ENCODE results near the gene LRRC28.

LRRC28 gene

DNA sequence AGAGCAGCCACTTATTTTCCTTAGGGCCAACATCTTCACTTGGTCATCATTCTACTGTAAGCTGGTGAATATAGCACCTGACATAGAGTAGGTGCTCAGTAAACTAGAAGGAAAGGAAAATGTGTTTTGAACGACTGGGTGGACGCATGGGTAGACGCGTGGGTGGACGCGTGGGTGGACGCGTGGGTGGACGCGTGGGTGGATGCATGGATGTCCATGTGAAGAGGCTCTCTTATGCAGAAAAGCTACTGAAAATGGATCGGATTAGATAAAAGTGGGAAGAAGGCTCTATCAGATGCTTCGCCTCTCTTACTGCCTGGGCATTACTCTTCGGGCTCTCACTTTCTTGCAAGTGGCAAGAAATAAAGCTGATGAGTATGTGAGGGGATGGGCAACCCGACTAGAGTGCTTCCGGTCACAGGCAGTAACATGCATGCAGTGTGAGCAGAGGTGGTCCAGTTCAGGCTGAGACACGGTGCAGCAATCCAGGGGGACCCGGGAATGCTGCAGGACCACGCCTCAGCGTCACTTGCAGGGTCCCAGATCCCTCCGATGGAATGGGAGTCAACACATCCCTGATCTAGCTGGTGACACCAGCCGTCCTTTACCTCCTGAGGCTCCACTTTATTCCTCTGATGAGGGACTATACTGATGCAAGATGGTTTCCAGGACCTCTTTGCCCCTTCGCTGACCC is 176.5 kb downstream of the LRRC28 start:
- H3K27ac Mint-ChIP-seq: no peak overlapping the region
- H3K36me3 Mint-ChIP-seq (ENCODE audit: low read depth): no peaks in the 10 kb centered on the region
- no peaks in the 10 kb centered on the region for H3K27me3 Mint-ChIP-seq
- no peaks in the 10 kb centered on the region for H3K9me3 Mint-ChIP-seq
- H3K4me1 Mint-ChIP-seq (ENCODE audit: low read depth): peaks cover 52% of the 10 kb centered on the region
- no peak overlapping the region for H3K4me3 Mint-ChIP-seq
- peak; percentile 30 for DNase-seq

DNA sequence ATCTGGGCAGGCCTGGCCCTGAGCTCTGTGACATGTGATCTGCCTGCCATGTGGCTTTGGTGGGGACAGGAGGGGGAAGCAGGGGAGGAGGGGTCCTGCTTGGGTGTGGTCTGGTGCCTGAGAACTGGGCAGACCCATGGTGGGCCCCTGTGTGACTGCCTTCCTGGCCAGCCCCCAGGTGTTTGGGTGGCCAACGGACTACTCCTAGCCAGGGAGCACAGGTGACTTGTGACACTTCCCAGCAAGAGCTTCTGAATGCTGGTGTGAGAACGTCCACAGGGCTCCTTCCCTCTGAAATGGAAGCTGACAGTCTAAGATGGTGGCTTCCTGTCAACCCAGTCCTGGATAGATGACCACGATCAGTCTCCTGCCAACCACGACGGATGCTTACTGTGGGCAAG is 178.4 kb downstream of the LRRC28 start:
- H3K4me3 Mint-ChIP-seq: no peak overlapping the region
- H3K4me1 Mint-ChIP-seq (ENCODE audit: low read depth): peaks cover 51% of the 10 kb centered on the region
- H3K36me3 Mint-ChIP-seq (ENCODE audit: low read depth): no peaks in the 10 kb centered on the region

DNA sequence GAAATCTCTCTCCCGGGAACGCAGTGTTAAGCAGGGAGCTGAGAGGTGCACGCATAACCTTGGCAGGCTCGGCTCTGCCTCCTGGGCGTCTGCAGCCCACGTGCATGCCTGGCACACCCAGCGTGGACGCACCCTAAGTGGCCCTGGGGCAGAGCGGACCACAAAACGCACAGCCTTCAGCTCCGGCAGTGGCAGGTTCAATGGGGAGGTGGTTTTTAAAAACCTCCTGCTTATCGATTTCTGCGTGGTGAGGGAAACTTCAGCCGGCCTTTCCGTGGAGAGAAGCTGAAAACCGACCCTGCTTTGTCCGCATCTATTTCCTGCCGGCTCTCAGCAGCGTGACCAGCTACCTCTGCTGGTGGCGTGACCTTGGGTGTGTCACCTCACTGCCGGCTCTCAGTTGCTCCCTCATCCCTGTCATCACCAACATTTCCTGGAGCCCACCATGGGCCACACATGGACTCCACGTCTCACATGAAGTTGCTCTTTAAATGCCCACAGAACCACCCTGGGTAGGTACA is 179.7 kb downstream of the LRRC28 start:
- Mint-ChIP-seq H3K4me1 (ENCODE audit: low read depth) (peaks cover 48% of the 10 kb centered on the region), H3K36me3 (ENCODE audit: low read depth) (no peaks in the 10 kb centered on the region), H3K9me3 (no peaks in the 10 kb centered on the region), H3K27me3 (no peaks in the 10 kb centered on the region), H3K27ac (no peak overlapping the region), H3K4me3 (no peak overlapping the region)
- DNase-seq: no peak

More for the DNA sequence above, 178.4 kb downstream of the LRRC28 start:
- Mint-ChIP-seq H3K27me3 (no peaks in the 10 kb centered on the region), H3K27ac (no peak overlapping the region), H3K9me3 (no peaks in the 10 kb centered on the region)
- DNase-seq: no peak

DNA sequence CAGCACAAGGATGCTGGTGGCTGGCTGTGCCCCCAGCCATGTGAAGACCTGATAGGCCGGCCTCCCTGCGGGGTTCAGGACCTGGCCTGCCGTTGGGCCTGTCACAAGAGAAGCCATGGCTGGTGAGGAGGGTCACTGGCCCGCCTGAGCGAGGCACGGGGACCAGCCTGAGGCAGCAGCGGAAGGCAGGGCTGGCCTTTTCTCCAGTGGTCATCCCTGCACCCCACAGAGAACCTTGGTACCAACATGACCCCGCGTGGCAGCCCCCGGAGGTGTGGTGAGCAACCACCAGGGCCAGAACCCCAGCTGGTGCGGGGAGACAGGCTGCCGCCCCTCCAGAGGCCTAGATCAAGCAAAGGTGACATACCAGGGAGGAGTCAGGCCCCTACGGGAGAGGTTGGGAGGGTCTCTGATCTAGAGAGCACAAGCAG is 180.4 kb downstream of the LRRC28 start:
- H3K9me3 Mint-ChIP-seq: no peaks in the 10 kb centered on the region
- H3K4me3 Mint-ChIP-seq: no peak overlapping the region
- H3K4me1 Mint-ChIP-seq (ENCODE audit: low read depth): peaks cover 46% of the 10 kb centered on the region
- H3K36me3 Mint-ChIP-seq (ENCODE audit: low read depth): no peaks in the 10 kb centered on the region
- H3K27me3 Mint-ChIP-seq: no peaks in the 10 kb centered on the region
- H3K27ac Mint-ChIP-seq: no peak overlapping the region
- DNase-seq: peak; percentile 27

DNA sequence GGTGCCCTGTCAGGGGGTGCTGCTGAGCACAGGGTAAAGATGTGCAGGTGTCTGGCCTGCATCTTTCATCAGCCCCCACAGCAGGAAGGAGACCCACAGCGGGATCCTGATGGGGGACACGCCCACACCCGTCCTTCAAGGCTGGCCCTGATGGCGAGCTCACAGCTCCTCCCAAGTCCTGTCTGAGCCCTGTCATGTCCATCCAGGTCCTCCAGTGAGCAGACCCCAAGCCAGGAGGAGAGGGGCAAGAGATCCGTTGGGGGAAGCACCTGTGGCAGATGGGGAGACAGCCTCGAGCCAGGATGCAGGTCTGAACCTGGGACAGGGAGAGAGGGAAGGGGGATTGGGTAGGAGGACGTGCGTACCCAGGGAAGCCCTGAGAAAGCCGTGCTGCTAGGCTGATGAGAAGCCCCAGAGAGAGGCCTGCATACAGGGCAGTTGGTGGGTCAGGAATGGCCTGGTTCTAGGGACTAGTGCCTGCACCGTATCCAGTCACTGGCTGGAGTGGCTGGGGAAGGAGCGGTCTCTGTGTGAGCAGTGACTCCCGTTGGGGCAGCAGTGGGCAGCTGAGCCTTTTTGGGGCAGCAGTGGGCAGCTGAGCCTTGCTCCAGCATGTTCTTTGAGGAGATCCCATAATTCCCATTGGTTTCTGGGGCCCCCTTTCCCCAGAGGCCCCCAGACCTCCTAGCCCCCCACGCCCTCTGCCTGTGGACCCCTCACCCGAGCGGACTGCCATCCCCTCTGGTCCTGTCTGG is 181.2 kb downstream of the LRRC28 start:
- no peaks in the 10 kb centered on the region for H3K36me3 Mint-ChIP-seq (ENCODE audit: low read depth)
- H3K27me3 Mint-ChIP-seq: no peaks in the 10 kb centered on the region
- H3K27ac Mint-ChIP-seq: peak overlapping the region; percentile 69
- no peaks in the 10 kb centered on the region for H3K9me3 Mint-ChIP-seq
- no peak overlapping the region for H3K4me3 Mint-ChIP-seq
- H3K4me1 Mint-ChIP-seq (ENCODE audit: low read depth): peaks cover 51% of the 10 kb centered on the region
- peak; percentile 38 for DNase-seq

DNA sequence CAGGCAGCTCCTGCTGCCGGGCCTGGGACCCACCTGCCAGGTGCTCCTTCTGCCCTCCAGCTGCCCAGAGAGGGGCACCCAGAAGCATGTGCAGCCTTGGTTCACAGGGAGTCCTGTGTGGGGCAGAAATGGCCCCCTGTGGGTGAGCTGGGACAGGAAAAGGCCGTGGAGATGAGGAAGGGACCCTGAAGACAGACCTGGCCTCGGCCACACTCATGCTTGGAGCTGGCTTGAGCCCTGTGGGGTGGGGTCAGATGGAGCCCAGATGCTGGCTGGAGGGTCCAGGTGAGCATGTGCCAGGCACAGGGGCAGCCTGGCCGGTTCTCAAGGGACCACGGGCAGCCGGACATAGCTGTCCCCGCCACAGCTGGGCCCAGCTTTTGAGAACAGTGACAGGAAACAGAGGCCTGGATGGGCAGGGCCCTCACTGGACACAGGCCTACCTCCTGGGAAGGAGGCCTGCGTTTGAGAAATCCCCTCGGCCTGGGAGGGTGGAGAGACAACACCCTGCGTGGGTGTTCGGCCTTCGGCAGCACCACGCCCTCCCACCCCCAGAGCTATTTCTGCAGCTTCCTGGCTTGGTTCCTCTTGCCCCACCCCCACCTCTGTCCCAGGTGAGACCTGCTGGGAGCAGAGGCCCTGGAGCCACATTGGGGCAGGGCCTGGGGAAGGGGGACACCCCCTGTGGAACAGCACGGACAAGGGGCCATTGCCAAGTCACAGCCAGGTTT is 181.9 kb downstream of the LRRC28 start:
- Mint-ChIP-seq H3K27me3 (no peaks in the 10 kb centered on the region), H3K4me3 (no peak overlapping the region), H3K9me3 (no peaks in the 10 kb centered on the region), H3K36me3 (ENCODE audit: low read depth) (no peaks in the 10 kb centered on the region), H3K27ac (peak overlapping the region; percentile 61), H3K4me1 (ENCODE audit: low read depth) (peaks cover 57% of the 10 kb centered on the region)
- DNase-seq: peak; percentile 36

DNA sequence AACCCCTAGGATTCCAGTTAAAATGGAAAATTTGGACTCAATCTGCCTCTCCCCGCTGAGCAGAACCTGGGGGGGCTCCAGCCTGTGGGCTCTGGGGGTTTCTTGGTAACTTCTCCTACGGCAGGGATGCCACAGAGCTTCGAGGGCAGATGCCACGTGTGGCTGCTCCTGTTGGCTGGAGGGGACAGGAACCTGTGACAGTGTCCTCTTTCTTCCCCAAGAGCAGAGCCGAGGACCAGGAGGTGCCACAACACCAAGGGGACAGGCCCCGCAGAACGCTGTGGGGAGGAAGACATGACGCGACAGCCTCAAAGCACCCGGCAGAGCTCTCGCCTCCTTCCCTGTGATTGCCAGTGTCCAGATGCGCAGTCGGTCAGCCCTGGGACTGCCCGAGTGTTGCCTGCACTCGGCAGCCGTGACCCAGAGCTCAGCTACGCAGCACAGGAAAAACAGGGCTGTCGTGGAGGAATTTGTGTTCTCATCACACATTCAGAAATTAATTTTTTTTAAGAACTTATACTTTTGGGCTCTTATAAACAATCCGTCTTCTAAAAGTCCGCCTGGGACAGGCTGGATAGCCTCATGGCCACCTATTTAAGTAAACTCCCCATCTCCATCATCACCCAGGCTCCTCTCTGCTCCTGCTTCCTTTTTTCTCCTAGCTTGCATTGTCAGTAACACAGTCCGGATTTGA is 182.6 kb downstream of the LRRC28 start:
- H3K9me3 Mint-ChIP-seq: no peaks in the 10 kb centered on the region
- peak overlapping the region; percentile 61 for H3K27ac Mint-ChIP-seq
- peaks cover 61% of the 10 kb centered on the region for H3K4me1 Mint-ChIP-seq (ENCODE audit: low read depth)
- no peak overlapping the region for H3K4me3 Mint-ChIP-seq
- H3K27me3 Mint-ChIP-seq: no peaks in the 10 kb centered on the region
- H3K36me3 Mint-ChIP-seq (ENCODE audit: low read depth): no peaks in the 10 kb centered on the region
- no peak for DNase-seq

DNA sequence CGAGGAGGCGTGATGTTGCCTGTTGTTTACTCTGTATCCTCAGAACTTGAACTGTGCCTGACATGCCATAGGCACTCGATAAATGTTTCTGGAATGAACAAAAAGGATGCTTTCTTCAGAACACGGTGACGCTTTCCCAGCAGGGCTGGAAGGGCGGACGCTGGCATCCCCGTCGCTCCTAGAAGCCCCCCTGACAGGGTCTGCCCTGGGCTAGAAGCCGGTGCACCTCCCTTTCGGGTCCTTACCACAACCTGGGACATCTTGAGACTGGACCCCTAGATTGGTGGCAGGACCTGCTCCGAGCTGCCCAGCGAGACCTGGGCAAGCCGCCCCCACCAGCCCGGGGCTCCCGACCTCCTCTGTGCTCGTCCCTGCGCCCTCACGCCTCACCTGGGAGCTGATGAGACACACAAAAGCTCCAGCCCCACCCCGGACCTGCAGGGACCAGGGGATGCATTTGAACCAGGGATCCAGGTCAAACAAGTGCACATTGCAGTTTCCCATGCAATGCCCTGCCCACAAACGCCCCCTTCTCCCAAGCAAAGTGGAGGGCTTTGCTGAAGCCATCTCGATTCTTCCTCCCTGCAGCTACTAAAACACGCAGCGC is 183.3 kb downstream of the LRRC28 start:
- H3K4me1 Mint-ChIP-seq (ENCODE audit: low read depth): peaks cover 61% of the 10 kb centered on the region
- H3K9me3 Mint-ChIP-seq: no peaks in the 10 kb centered on the region
- H3K27me3 Mint-ChIP-seq: no peaks in the 10 kb centered on the region
- H3K36me3 Mint-ChIP-seq (ENCODE audit: low read depth): no peaks in the 10 kb centered on the region
- H3K4me3 Mint-ChIP-seq: no peak overlapping the region
- no peak overlapping the region for H3K27ac Mint-ChIP-seq
- DNase-seq: no peak

DNA sequence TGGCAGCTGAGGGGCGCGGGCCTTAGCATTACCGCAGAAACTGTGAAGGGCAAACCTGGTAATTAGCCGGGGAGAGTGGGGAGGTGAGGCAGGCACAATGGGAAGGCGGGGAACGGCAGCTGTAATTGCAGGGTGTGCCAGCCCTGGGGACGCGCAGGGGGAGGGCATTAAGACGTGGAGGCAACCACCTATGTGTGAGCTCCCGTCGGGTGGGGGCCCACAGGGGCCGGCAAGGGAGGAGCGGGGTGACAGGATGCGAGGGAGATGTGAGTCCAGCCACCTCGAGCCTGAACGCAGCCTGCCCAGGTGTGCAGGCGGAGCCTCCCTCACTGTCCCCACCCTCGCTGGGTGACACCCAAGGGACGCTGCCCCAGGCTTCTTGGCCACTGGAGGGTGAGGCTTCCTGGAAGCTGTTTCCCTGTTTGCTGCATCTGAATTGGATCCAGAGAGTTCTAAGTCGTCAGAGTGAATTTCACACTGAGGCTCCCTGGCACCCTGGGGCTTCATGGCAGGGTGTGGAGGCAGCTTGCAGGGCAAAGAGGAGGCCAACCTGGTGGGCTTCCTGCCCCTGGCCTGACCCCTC is 183.9 kb downstream of the LRRC28 start:
- no peaks in the 10 kb centered on the region for H3K9me3 Mint-ChIP-seq
- H3K4me1 Mint-ChIP-seq (ENCODE audit: low read depth): peaks cover 61% of the 10 kb centered on the region
- no peak overlapping the region for H3K27ac Mint-ChIP-seq
- no peaks in the 10 kb centered on the region for H3K27me3 Mint-ChIP-seq
- H3K4me3 Mint-ChIP-seq: no peak overlapping the region
- DNase-seq: peak; percentile 31
- no peaks in the 10 kb centered on the region for H3K36me3 Mint-ChIP-seq (ENCODE audit: low read depth)

DNA sequence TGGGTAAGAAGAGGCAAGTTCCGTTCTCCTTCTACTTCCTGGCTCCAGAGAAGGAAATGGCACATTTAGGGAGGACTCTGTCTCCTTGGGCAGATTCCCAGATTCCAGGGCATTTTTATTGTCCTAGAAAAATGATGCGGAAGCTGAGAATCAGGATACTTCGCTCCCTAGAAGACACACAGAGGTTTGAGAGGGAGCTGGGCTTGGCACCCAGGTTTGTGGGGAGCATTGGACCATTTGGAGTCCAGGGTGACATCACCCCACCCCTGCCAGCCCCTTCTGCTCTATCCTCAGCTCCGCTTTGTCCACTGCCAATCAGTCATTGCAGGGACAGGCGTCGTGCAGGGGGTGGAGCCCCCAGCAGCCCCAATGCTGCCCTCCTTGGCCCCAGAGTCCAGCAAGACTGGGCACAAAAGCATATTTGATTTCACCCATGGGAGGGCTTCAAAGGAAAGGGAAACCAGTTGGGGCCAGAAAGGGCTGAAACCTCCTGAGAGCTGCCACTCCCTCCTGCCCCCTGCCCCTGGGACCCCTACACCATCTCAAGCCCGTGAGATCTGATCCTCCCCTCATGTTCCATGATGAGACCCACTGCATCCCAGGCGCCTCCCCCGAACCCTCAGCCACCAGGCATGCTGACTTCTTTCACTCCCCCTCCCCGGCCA is 184.7 kb downstream of the LRRC28 start:
- Mint-ChIP-seq H3K36me3 (ENCODE audit: low read depth) (no peaks in the 10 kb centered on the region), H3K9me3 (no peaks in the 10 kb centered on the region), H3K4me3 (no peak overlapping the region), H3K27me3 (no peaks in the 10 kb centered on the region), H3K27ac (no peak overlapping the region), H3K4me1 (ENCODE audit: low read depth) (peaks cover 61% of the 10 kb centered on the region)
- DNase-seq: no peak

DNA sequence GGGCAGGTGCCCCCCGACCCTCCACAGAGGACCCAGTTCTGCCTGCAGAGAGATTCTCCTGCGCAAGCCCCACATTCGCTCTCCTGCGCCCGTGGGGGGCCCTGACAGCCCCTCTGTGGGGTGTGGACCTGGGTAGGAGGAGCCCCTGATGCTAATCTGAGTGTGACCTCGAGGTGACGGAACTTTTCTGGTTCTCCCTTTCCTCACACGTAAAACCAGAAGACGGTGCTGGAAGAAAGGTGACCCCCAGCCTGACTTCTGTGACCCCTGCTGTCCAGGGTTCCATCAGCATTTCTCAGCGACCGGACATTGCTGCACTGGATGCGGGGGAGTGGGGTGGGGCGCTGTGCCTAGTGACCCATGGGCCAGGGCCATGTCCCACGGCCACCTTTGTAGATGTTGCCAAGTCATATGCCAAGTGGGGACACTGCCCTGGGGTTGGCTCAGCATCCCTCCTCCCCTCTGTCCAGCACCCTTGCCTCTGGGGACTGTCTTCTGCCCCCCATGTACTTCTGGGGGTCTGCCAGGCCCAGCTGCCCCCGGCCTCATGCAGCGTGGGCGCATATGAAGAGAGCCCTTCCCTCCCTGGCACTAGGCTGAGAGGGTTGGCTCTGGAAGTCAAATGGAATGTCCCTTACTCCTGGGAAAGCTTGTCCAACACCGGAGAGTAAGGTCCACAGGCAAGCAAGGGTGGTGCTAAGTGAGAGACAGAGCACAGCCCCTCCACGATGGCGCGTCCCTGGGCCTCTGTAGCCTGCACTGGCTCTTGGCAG is 185.4 kb downstream of the LRRC28 start:
- H3K27me3 Mint-ChIP-seq: no peaks in the 10 kb centered on the region
- H3K9me3 Mint-ChIP-seq: no peaks in the 10 kb centered on the region
- H3K36me3 Mint-ChIP-seq (ENCODE audit: low read depth): no peaks in the 10 kb centered on the region
- H3K4me1 Mint-ChIP-seq (ENCODE audit: low read depth): peaks cover 66% of the 10 kb centered on the region
- H3K27ac Mint-ChIP-seq: peak overlapping the region; percentile 11
- DNase-seq: peak; percentile 26
- H3K4me3 Mint-ChIP-seq: no peak overlapping the region

DNA sequence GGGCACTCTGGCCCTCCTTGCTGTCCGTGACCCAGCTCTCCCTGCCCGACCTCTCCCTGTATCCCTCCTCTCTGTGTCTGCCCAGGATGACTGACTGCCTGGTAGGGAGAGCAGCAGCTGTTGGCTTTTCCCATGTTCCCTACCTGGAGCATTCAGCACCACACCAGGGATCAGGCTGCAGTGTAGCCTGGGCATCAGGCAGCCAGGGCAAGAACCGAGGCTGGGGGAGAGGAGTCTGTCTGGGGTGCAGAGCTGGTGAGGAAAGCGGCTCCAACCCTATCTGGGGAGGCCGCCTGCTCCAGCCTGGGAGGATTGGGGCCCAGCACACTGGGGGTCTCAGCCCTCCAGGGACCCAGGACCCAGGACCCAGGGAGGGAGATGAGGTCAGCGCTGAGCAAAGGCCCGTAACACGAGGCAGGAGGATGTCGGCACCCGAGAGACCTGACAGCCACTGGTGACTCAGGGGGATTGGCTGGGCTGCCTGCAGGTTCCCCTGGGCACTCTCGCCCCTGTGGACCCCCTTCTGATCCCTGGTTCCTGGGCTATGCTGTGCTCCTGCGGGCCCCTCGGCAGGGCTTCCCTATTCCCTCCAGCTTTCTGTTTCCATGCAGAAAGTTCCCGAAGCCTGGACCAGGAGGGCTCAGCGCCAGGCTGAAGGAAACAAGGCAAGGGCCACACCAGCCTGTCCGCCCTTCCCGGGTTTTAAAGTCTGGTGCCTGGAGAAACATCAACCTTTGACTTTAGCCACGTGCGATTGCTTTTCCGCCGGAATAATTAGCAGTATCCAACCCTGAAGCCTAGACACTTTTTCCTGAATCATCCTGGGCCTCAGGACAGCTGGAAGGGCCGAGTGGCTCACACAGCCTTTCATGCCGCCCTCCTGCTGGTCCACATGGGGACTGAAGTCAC is 186.3 kb downstream of the LRRC28 start:
- H3K4me3 Mint-ChIP-seq: no peak overlapping the region
- no peaks in the 10 kb centered on the region for H3K36me3 Mint-ChIP-seq (ENCODE audit: low read depth)
- peaks cover 66% of the 10 kb centered on the region for H3K4me1 Mint-ChIP-seq (ENCODE audit: low read depth)
- H3K9me3 Mint-ChIP-seq: no peaks in the 10 kb centered on the region
- peak; percentile 30 for DNase-seq
- H3K27me3 Mint-ChIP-seq: no peaks in the 10 kb centered on the region
- H3K27ac Mint-ChIP-seq: no peak overlapping the region
